Activated T-cell treated with anti-CD3 and anti-CD28 coated beads, Interleukin-2, amount 50 U/mL, for 1 hour (primary cell): ENCODE measurements around the gene B3GALNT2.

ENCODE experiments used
- DNase-seq: peaks from one replicate; pipeline ENCODE4 v3.0.0-alpha.2; 2020

Gene B3GALNT2

DNA sequence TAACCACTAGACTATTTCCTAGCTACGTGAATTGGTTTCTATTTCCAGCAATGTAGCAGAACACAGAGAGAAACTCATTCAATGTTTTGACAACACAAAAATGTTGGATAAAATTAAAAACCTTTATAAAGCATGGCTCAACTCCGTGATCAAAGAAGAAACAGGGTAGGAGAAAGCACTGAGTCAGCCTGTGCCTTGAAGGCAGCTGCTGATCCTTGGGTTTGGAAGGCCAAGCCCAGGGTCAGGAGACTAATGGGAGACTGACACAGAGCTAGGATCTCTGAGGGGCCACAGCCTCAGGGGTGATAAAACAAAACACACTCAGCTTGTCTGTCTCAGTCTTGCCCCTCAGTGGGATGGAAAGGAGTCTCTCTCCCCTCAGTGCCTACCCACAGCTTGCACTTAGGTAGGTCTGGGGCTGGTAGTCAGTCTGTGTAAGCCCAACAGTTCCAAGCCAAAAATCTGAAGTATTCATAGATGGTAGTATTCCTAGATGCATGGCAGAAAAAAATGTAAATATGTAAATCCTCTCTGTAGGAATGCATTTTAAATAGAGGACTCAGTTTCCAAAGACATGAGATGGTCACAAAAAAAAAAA is 53.3 kb downstream of the B3GALNT2 start:
- no peak for DNase-seq

DNA sequence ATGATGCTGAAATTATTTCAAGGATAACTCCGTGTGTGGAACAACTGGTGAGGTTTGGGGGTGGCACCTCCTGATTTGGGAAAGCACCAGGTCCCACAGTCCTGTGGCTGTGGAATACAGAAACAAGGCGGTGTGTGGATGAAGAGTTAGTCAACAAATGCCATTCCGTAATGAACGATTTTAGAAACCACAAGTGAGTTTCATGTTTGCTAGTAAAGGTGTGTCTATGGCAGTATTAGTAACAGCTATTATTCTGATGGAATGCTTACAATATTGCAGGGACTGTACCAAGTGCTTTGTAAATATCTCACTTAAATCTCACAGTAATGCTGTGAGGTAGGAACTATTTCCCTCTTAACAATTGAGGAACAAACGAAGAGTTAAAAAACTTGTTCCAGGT is 53.8 kb downstream of the B3GALNT2 start:
- DNase-seq: no peak

DNA sequence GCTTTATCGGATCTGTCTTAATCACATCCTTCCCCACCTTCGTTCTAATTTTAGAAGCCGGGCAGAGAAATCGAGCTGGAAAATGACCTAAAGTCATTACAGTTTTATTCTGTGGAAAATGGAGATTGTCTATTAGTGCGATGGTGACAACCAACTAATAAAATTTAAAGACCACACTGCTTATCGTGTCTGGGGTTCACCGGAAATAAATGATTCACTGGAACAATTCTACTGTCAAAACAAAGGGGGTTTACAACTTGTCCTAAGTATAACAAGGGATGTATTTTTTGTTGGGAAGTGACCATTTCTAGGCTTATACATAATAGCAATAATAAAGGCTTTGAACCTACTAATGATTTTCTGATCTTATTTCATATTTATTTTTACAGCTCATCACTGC is 55.6 kb downstream of the B3GALNT2 start:
- no peak for DNase-seq

DNA sequence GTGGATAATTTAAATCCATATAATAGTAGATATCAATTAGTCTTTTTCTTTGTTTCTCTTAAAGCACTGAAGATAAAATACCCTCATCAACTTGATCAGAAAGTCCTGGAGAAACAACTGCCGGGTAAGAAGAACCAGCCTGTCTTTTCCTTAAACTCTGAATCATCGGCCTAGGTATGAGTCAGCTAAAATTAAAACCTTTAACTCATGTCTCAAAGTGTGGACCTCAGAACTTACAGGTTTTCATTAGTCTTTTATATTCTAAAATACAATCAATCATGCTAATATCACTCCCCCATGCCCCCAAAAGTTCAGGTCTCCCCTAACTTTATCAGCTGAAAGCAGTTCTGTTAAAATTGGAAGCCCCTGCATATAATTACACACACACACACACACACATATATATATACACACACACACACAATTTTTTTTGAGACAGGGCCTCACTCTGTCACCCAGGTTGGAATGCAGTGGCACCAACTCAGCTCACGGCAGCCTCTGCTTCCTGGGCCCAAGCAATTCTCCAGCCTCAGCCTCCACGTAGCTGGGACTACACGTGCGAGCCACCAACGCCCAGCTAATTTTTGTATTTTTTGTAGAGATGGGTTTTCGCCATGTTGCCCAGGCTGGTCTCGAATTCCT is 61.3 kb downstream of the B3GALNT2 start:
- no peak for DNase-seq

DNA sequence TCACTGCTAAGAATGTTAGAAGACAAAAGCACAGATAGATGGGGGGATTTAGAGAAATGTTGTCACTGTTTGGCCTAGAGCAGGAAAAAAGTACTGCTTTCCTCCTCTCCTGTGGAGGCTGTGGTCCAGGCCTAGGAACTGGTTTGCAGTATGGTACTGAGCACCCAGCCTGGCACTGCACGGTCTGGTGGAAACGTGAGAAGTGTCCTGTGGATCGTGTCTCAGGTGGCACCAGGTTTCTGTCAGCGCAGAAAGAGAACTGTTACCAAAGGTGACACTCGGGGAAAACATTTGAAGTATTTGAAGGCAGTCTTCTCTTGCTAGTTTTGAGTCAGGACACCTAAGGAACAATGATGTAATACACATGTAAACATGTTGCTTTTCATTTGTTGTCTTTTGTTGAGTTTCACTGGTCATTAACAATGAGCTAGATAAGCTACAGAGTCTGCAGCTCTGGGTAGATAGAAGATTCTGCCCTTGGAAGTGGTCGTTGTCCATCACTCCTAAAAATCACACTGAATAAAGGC is 63.0 kb downstream of the B3GALNT2 start:
- no peak for DNase-seq

DNA sequence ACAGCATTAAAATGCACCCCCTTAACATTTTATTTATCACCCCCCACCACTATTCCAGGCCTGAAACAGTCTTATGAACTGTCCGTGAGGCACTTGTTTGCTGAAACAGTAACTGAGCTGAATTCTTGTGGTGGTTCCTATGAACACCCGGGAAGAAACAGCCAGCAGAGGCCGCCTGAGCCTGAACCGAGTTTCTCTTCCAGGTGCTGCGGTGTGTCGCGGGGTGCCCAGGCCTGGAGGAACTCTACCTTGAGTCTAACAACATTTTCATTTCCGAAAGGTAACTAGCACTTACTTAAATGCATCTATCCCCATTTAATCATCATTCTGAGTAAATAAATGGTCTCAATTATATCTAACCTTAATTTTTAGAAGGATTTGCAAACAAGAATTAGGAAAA is 70.3 kb downstream of the B3GALNT2 start:
- DNase-seq: no peak

DNA sequence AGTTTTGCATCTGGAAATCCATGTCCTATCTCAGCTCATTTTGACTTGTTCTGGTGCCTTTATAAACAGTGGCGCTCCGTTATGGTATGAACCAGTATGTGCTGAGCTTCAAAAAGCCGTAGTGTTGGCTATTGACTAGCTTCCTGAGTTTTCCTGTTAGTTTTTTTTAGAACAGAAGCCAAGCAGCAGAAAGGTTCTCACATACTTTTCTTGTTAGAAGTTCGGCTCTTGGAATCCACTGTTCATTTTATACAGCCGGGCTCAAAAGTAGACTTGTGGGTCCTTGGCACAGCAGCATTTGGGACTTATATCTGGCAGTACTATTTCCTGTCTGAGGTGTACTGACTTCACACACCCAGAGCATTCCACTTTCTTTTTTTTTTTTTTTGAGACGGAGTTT is 73.3 kb downstream of the B3GALNT2 start:
- no peak for DNase-seq

DNA sequence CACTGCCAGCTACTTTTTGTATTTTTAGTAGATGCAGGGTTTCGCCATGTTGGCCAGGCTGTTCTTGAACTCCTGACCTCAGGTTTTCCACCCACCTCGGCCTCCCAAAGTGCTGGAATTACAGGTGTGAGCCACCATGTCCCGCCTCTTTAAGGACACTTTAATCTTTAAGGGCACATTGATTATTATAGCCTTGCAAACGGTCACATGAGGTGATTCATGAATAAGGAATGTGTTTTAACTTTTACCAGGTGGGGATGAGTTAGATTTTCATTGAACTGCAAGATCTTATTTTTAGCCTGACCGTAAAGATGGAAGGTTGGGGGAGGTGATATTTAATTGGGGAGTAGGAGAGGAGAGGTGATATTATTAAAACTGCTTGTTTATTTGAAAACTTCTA is 75.1 kb downstream of the B3GALNT2 start:
- DNase-seq: no peak

DNA sequence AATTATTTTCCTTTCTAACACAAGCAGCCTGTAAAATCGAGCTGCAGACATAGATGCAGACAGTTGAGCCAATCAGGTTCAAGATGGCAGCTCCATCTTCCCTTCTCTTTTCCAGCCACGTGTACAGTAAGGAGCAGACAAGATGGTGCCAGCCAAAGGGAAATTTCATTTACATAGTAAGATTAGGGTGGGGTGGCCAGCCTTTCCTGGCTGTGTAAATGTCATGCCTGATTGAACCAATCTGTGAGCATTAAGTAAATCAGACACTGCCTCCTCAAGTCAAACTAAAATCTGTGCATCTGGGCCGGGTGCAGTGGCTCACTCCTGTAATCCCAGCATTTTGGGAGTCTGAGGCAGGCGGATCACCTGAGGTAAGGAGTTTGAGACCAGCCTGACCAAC is 76.8 kb downstream of the B3GALNT2 start:
- no peak for DNase-seq

DNA sequence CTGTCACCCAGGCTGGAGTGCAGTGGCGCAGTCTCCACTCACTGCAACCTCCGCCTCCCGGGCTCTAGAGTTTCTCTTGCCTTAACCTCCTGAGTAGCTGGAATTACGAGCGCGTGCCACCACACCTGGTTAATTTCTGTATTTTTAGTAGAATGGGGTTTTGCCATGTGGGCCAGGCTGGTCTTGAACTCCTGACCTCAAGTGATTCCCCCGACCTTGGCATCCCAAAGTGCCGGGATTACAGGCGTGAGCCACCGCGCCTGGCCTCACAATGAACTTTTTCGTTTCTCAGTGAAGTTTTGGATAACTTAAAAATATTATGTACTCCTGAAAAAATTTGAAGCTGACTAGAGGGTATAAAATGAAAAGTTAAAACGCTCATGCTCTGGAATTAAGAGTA is 77.6 kb downstream of the B3GALNT2 start:
- DNase-seq: no peak

DNA sequence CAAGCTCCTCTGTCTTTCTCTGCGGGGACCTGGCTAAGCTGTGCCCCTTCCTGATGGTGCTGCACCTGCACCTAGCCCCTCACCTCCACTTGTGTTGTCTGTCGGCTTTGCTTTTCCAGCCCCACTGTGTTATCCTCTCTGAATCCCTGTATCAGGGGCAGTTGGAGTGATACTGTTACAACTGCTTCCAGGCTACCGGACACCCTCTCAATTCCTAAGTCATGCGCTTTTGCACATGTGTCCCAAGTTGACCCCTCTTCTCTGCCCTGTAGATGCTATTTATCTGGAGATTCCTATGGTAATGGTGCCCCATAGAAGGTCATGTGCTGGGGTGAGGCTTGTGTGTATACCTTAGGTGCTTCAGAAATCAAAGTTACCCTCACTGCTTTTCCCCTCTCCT is 78.1 kb downstream of the B3GALNT2 start:
- DNase-seq: no peak

DNA sequence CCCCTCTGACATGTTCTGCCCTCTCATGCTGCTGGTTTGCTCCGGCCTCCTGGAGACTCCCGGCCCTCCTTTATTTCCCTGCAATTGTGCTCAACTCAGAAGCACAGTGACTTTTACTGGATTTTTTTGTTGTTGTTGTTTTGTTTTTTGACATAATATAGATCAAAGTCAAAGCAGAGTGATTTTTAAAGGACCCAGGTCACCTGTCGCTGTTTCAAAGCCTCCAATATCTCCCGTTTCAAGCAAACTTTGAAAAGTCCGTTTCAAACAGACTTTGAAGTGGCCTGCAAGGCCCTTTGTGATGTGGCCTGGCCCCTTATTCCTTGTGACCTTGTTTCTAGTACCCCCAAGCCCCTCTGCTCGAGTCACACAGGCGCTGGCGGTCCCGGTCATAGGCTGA is 78.9 kb downstream of the B3GALNT2 start:
- DNase-seq: no peak

DNA sequence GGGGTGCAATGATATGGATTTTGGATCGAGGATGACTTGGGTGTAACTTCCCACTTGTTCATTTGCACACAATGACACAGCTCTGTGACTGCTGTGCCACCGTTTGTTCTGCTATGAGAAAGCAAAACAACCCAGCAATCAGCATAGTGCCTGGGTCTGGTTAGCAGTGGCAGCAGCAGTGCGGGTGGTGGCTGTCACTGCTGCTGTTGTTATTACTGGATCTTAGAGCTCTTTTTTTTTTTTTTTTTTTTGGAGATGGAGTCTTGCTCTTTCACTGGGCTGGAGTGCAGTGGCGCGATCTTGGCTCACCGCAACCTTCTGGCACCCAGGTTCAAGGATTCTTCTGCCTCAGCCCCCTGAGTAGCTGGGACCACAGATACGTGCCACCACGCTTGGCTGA is 80.2 kb downstream of the B3GALNT2 start:
- no peak for DNase-seq

DNA sequence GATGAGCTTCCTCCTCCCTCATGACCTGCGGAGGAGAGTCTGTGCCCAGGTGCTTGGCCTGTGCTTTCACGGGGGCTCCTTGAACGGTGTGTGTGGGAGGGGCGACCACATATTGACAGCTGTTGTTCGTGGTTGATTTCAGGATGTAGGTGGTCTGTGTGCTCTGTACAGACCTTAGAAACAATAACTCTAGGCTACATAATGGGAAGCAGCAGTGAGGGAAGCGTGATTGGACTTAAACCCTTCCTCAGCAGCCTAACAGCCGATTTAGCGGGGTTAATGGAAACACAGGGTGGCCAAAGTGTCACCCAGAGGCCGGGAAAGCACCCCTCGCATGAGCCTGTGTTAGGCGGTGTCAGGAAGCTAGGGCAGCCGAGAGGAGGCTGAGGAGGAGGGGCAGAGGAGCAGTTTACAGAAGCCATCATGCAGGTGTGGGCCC is 81.0 kb downstream of the B3GALNT2 start:
- DNase-seq: no peak

DNA sequence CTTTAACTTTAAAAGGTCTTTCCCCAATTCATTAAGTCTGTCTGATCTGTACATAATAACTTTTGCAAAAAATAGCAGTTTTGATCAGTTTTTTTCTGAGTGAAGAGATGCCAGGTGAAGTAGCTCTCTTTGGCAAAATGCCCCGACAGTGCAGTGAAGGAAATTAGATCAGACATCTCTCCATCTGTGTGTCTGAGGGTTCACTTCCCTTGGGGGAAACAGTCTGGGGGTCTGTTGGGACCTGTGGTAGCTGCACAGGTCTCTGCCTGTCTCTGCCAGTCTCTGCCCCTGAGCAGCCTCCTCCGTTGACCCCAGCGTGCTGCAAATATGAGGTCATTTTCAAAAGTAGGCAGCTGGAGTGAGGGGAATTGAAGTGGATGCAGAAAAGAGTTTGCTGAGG is 82.5 kb downstream of the B3GALNT2 start:
- DNase-seq: no peak

DNA sequence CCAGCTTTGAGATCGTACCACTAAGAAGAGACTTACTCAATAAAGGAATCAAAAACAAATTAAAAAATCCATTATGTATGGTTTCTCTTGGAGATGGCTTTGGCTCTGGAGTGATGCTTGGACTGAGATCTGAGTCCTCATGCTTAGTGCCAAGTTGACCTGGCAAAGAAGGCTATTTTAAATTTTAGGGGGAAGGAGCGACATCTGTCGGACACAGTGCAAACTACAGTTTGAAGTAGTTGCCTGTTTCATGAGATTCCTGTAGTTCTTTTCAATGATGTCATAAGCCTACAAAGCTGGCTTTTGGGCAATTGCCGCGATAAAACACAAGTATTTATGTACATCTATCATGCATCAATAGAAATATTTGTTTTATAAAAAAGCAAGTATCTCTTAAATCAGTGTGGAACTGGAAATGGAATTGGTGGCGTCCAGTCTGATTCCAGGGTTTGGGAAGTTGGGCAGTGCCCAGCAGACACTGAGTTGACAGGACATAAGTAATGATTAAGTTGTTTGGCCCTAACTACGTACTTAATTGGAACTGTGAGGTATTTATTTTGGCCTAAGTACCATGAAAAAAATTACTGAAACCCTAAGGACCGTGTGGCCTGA is 87.1 kb downstream of the B3GALNT2 start:
- peak; percentile 54 for DNase-seq

DNA sequence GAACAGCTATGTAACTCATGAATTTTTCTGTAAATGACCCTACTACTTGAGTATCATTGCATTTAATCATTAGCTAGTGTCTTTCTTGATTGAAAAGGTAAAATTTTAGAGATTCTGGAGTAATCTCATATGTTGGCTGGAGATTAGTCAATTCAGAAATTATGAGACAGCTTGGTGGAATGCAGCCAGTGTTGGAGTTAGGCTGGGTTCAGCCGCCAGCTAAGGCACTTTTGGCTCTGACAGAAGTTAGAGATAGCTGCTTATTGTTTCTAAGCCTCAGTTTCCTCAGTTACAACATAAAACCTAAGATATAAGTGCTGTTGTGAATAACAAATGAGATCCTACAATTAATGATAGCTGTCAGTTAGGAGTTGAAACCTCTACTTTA is 87.6 kb downstream of the B3GALNT2 start:
- no peak for DNase-seq

DNA sequence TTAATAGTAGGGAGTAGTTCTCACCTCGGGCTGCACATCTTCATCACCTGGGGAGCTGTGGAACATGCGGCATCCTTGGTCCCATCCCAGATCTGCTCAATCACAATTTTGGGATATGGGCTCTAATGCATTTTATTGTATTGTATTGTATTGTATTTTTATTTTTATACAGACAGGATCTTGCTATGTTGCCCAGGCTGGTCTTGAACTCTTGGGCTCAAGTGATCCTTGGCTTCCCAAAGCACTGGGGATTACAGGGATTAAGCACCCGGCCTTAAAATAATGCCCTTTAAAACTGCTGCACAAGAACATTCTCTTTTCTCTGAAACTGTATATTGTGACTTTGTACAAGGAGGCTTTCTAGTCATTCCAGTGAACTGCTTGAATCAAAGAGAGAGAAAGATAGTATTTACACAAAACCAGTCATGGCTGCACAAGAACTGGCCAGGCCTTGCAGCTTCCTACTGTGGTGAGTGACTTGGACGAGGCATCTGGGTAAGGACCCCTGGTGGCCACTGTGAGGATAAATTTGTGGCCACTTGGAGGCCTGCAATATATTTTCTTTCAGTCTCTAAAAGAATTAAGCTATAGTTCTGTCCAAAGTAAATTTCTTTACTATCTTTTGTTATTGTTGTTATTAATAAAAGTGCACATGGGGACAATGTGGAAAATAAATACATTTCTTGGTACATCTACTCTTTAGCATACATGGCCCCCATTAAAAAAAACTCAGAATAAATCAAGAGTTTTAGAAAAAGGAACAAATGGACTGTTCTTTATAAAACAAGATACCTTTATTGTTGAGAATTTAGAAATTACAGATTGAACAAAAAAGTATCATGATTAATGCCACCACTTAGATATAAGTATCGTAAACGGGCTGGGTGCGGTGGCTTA is 89.0 kb downstream of the B3GALNT2 start:
- peak; percentile 54 for DNase-seq

DNA sequence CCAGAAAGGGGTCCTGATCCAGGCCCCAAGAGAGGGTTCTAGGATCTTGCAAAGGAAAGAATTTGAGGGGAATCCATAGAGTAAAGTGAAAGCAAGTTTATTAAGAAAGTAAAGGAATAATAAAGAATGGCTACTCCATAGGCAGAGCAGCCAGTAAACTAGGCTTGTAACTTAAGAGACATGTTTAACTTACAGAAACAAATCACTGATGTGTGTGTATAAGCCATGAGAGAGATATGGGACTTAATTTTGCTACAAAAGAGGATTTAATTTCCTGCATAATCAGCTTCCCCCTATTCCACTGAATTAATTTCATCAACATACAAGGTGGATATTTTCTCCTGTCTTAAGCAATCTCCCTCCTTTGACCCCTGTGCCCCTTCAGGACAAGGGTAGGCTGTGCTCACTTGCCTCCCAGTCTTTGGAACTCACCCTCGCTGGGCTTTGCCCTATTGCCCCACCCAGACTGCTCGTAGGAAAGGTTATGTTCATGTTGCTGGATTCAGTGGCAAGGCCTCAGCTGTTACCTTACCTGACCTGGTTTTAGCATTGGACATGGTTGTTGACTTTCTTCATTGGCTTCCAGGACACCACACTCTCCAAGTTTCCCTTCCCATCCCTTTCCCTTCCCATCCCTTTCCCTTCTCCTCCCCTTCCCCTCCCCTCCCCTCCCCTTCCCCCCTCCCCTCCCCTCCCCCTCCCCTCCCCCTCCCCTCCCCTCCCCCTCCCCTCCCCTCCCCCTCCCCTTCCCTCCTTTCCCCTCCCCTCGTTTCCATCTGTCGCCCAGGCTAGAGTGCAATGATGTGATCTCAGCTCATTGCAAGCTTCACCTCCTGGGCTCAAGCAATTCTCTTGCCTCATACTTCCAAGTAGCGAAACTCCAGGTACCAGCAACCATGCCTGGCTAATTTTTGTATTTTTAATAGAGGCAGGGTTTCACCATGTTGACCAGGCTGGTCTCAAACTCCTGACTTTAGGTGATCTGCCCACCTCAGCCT is 92.5 kb downstream of the B3GALNT2 start:
- DNase-seq: no peak

DNA sequence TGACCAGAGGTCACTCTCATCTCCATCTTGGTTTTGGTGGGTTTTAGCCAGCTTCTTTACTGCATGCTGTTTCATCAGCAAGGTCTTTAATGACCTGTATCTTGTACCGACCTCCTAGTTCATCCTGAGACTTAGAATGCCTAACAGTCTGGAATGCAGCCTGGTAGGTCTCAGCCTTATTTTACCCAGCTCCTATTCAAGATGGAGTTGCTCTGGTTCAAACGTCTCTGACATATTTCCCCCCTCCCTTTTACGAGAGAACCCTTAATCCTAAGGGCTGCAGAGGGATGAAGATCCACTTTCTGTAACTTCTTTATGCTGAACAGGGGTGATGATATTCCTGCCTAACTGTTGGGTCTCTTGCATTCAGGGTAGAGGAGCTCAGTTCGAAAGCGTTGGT is 93.8 kb downstream of the B3GALNT2 start:
- DNase-seq: no peak

DNA sequence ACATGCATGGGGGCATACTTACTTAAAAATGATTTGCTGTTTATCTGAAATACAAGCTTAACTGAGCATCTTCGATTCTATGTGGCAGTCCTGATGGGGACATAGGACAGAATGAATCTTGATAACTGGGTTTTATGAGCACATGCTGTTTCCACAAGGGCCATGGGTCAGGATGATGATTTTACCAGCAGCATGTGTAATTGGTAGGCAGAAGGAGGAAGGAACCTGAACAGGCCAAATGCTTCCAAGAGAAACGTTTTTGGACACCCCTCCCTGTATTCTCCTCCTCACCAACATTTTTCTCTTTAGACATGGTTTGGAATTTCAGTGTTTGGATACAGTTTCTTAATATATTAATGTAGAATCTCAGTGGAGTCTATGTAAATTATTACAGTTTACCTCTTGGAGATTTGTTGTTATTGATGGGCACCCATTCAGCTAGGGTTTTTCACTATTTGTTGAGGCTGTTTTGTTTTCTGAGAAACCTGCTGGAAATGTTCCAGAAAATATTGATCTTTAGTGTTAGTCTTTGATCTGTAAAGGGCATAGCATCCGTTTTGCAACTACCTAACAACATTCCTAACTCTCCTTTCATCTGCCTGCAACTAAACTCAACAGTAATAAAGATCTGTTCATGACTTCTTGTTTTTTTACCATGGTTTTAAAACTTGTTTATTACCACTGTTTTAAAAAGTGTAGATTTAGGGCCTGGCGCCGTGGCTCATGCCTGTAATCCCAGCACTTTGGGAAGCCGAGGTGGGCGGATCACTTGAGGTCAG is 95.0 kb downstream of the B3GALNT2 start:
- no peak for DNase-seq
